Measurements from ENCODE around the gene DHX57.

The DHX57 gene

DNA sequence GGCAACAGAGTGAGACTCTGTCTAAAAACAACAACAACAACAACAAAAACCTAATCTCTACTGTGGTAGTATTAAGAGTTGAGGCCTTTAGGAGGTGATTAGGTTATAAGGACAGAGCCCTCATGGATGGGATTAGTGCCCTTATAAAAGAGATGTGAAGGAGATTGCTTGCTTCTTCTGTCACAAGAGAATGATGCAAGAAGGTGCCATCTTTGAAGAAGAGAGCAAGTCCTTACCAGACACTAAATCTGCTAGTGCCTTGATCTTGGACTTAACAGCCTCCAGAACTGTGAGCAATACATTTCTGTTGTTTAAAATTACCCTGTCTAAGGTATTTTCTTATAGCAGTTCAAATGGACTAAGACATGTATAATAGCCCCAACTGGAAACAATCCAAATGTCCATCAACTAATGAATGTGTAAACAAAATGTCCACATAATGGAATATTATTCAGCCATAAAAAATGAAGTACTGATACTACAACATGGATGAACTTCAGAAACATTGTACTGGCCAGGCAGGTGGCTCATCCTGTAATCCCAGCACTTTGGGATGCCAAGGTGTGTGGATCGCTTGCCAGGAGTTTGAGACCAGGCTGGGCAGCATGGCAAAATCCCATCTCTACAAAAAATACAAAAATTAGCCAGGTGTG is 12.3 kb upstream of the DHX57 start:
- Mint-ChIP-seq H3K4me1 (peaks cover 6% of the 10 kb centered on the region), H3K4me3 (no peak overlapping the region), H3K9me3 (no peaks in the 10 kb centered on the region), H3K27ac (no peak overlapping the region), H3K27me3 (no peaks in the 10 kb centered on the region)
- ATAC-seq: no peak
- DNase-seq: no peak

DNA sequence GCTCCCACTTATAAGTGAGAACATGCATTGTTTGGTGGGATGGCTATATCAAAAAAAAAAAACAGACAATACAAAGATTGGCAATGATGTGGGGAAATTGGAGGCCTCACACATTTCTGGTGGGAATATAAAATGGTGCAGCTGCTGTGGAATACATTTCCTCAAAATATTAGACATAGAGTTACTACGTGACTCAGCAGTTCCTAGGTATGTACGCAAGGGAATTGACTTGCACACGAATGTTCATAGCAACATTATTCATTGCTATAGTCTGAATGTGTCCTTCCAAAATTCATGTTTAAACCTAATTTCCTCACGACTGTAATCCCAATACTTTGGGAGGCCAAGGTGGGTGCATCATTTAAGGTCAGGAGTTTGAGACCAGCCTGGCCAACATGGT is 11.6 kb upstream of the DHX57 start:
- ATAC-seq (no peak), DNase-seq (no peak)
- Mint-ChIP-seq H3K9me3 (no peaks in the 10 kb centered on the region), H3K4me3 (no peak overlapping the region), H3K27ac (peak overlapping the region in 1 of 2 donors; percentile 9), H3K4me1 (no peaks in the 10 kb centered on the region), H3K27me3 (no peaks in the 10 kb centered on the region)

DNA sequence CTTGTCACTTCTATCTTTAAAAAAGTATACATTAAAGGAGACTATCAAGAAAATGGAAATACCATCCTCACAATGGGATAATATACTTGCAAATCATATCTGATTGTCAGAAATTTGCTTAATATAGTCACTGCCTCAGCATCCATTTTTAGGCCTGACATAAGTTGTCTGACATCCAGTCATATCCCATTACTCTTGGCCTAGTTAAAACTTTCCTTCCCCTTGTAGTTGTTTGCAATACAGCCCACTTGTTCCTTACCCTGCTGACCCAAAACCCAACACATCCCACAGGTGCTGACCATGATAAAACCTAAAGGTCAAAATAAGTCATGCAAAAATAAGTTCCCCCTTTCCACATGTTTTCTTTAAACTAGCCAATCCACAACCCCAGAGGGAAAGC is 10.3 kb upstream of the DHX57 start:
- Mint-ChIP-seq H3K4me1 (no peaks in the 10 kb centered on the region), H3K27me3 (no peaks in the 10 kb centered on the region), H3K9me3 (no peaks in the 10 kb centered on the region), H3K4me3 (no peak overlapping the region), H3K27ac (no peak overlapping the region)
- ATAC-seq: no peak
- no peak for DNase-seq

DNA sequence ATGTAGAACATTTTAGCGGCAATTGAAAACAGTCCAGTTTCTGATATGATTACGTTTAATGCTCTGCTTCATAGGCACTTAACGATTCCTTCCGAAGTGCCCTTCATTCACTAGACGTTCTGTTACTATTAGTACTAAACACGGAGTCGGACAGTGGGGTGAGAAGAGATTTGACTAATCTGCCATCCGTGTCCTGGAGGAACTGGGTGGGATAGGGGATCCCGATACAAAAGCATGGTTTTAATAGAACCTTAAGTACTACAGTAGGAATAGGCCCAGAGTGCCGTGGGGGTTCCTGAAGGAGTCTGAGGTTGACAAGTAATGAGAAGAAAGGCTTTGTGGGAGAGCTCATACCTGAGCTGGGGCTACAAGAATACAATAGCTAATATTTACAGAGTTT is 673 bp upstream of the DHX57 start:
- DNase-seq (no peak), ATAC-seq (no peak)
- Mint-ChIP-seq H3K27ac (peak overlapping the region; percentile 99), H3K27me3 (no peaks in the 10 kb centered on the region), H3K9me3 (peaks cover 10 to 11% of the 10 kb centered on the region in 2 donors), H3K4me1 (peaks cover 34% of the 10 kb centered on the region), H3K4me3 (peak overlapping the region; percentile 99)

DNA sequence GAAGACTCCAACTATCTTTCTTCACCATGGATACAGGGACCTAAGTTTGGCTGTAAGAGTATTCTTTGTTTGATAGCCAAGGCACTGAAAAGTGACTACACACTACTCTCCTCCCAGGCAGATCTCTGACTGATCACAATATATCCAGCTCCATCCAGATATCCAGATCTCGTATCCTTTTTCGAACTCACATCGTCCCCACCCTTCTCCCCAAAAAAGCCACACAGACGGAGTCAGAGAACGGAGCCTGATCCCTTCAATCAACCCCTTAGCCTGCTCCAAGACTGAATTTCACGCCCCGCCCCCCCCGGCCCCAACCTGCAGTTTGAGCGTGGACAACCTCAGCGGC is 533 bp downstream of the DHX57 start:
- Mint-ChIP-seq H3K4me3 (peak overlapping the region; percentile 99), H3K27me3 (no peaks in the 10 kb centered on the region), H3K27ac (peak overlapping the region; percentile 99), H3K4me1 (peaks cover 34% of the 10 kb centered on the region), H3K9me3 (peaks cover 13% of the 10 kb centered on the region in 2 donors)
- no peak for DNase-seq
- peak; percentile 15 for ATAC-seq

DNA sequence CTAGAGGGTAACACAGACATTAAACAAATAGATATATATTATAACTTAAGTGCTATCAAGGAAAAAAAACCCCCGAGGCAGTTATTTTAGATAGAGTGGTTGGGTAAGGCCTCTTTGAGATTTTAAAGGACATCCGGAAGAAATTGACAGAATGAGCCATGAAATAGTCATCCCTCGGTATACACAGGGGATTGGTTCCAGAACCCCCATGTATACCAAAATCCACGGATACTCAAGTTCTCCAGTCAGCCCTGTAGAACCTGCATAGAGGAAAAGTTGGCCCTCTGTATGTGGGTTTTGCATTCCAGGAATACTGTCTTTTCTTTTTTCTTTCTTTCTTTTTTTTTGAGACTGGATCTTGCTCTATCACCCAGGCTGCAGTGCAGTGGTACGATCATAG is 2.0 kb downstream of the DHX57 start:
- DNase-seq (no peak), ATAC-seq (no peak)
- no peak overlapping the region for H3K27ac Mint-ChIP-seq
- no peak overlapping the region for H3K4me3 Mint-ChIP-seq
- peaks cover 17 to 18% of the 10 kb centered on the region in 2 donors for H3K9me3 Mint-ChIP-seq
- H3K27me3 Mint-ChIP-seq: no peaks in the 10 kb centered on the region
- peaks cover 34% of the 10 kb centered on the region for H3K4me1 Mint-ChIP-seq

DNA sequence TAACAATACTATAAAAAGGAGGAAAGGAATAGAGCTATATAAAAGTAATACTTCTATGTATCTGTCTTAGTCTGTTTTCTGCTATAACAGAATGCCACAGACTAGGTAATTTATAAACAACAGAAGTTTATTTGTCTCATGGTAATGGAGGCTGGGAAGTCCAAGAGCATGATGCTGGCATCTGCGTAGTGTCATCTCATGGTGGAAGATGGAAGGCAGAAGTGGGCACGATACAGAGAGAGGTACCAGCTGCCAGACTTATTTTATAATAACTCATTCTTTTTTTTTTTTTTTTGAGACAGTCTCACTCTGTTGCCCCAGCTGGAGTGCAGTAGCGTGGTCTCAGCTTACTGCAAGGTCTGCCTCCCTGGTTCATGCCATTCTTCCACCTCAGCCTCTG is 4.3 kb downstream of the DHX57 start:
- peaks cover 17 to 18% of the 10 kb centered on the region in 2 donors for H3K9me3 Mint-ChIP-seq
- DNase-seq (no peak), ATAC-seq (no peak)
- peaks cover 30% of the 10 kb centered on the region for H3K4me1 Mint-ChIP-seq
- no peak overlapping the region for H3K4me3 Mint-ChIP-seq
- H3K27me3 Mint-ChIP-seq: no peaks in the 10 kb centered on the region
- H3K27ac Mint-ChIP-seq: no peak overlapping the region

DNA sequence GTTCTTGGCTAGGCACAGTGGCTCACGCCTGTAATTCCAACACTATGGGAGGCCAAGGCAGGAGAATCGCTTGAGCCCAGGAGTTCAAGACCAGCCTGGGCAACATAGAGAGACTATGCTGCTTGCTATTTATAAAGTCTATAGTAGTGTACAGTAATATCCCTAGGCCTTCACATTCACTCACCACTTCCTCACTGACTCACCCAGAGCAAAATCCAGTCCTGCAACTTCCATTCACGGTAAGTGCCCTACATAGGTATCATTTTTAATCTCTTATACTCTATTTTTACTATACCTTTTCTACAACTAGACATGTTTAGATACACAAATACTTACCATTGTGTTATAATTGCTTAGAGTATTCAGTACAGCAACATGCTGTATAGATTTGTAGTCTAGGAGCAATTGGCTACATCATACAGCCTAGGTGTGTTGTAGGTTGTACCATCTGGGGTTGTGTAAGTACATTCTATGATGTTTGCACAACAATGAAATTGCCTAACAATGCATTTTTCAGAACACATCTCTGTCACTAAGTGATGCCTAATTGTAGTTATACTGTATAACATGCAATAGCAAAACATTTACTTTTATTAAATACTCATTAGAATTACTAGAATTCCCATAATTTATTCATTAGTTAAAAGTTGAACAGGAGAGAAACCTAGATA is 8.8 kb downstream of the DHX57 start:
- no peak overlapping the region for H3K27ac Mint-ChIP-seq
- H3K4me3 Mint-ChIP-seq: no peak overlapping the region
- H3K27me3 Mint-ChIP-seq: no peaks in the 10 kb centered on the region
- no peaks in the 10 kb centered on the region for H3K4me1 Mint-ChIP-seq
- H3K9me3 Mint-ChIP-seq: peaks cover 8 to 10% of the 10 kb centered on the region in 2 donors
- DNase-seq (no peak), ATAC-seq (no peak)

DNA sequence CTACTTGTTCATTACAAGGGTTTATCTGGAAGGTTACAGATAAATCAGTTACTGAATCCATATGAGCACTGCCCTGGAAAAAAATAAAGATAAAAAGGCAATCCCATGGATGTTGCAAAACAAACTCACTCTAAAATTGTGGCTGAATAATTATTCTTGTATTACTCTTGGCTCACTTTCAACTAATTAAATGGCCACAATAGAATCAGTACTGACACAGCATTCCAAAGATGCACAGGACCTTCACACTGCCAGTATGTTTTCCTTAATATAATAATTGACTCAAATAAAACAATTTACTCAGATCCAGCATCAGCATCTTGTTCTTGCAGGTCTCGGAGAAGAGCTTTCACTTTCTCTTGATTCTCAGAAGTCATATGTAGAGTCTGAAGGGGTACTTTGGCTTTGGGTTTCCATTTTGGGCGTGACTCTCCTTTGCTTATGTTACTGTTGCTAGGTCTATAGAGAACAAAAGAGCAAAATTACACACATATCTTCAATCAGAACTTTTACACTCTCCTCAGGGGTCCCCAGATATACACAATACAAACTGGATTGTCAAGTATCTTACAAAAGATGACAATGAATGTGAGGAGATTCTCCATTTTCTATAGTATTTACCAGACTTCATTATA is 12.6 kb downstream of the DHX57 start:
- no peak overlapping the region for H3K4me3 Mint-ChIP-seq
- H3K27ac Mint-ChIP-seq: no peak overlapping the region
- no peaks in the 10 kb centered on the region for H3K9me3 Mint-ChIP-seq
- DNase-seq (no peak), ATAC-seq (no peak)
- no peaks in the 10 kb centered on the region for H3K4me1 Mint-ChIP-seq
- no peaks in the 10 kb centered on the region for H3K27me3 Mint-ChIP-seq

DNA sequence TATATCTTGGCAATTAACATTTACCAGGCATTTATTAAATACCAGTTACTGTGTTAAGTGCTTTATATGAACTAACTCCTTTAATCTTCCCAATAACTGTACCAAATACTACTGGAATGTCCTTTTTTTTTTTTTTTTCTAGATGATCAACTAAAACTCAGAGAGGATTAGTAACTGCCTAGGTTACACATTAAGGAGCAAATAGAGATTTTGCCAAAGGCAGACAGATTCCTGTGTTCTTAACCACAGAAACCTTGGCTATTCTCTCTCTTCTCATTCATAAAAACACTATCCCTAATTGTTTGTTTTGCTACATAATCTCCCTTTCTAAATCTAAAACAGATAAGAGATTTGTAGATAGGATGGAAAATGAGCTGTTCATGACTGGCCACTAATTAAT is 13.3 kb downstream of the DHX57 start:
- Mint-ChIP-seq H3K9me3 (no peaks in the 10 kb centered on the region), H3K4me1 (no peaks in the 10 kb centered on the region), H3K4me3 (no peak overlapping the region), H3K27ac (no peak overlapping the region), H3K27me3 (no peaks in the 10 kb centered on the region)
- DNase-seq: no peak
- ATAC-seq: no peak

DNA sequence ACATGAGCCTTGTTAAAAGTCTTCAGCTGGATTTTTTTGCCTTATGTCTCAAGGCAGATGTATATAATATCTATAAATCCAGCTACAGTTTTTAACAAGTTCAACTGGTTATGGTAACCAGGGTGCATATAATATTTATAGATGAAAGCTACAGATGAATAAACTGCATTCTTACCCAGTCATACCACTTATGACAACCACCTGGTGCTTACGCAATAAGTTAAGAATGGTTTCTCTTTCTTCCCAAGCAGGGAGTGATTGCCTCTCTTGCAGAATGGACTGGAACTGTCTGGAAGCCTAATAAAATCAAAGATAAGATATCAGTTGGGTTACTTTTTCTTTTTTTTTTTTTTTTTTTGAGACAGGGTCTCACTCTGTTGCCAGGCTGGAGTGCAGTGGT is 19.6 kb downstream of the DHX57 start:
- H3K27ac Mint-ChIP-seq: no peak overlapping the region
- no peaks in the 10 kb centered on the region for H3K4me1 Mint-ChIP-seq
- no peak for DNase-seq
- H3K9me3 Mint-ChIP-seq: no peaks in the 10 kb centered on the region
- H3K4me3 Mint-ChIP-seq: no peak overlapping the region
- H3K27me3 Mint-ChIP-seq: no peaks in the 10 kb centered on the region
- no peak for ATAC-seq

DNA sequence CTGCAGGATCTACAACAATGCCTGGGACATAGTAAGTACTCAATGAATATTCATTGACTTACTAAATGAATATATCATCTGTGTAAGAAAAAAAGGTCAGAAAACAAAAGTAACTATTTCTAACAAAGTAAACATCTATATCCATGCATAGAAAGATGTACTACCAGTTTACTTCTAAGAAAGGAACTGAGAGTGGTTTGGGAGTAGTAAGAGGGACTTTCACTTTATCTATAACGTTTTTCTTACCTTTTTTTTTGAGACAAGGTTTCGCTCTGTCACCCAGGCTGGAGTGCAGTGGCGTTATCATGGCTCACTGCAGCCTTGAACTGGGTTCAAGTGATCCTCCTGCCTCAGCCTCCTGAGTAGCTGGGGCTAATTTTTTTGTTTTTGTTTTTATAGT is 25.7 kb downstream of the DHX57 start:
- H3K9me3 Mint-ChIP-seq: no peaks in the 10 kb centered on the region
- H3K27ac Mint-ChIP-seq: no peak overlapping the region
- ATAC-seq (no peak), DNase-seq (no peak)
- no peaks in the 10 kb centered on the region for H3K27me3 Mint-ChIP-seq
- no peaks in the 10 kb centered on the region for H3K4me1 Mint-ChIP-seq
- no peak overlapping the region for H3K4me3 Mint-ChIP-seq

DNA sequence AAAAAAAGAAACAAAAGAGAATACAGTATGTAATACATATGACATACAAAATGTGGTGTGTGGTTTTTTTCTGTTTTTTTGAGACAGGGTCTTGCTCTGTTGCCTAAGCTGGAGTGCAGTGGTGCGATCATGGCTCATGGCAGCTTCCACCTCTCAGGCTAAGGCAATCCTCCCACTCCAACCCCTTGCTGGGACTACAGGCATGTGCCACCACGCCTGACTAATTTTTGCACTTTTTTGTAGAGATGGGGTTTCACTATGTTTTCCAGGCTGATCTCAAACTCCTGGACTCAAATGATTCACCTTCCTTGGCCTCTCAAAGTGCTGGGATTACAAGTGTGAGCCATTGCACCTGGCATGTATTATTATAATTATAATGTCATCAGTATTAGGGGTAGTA is 38.9 kb downstream of the DHX57 start:
- ATAC-seq (no peak), DNase-seq (no peak)
- Mint-ChIP-seq H3K4me3 (no peak overlapping the region), H3K9me3 (no peaks in the 10 kb centered on the region), H3K27ac (no peak overlapping the region), H3K27me3 (no peaks in the 10 kb centered on the region), H3K4me1 (no peaks in the 10 kb centered on the region)

DNA sequence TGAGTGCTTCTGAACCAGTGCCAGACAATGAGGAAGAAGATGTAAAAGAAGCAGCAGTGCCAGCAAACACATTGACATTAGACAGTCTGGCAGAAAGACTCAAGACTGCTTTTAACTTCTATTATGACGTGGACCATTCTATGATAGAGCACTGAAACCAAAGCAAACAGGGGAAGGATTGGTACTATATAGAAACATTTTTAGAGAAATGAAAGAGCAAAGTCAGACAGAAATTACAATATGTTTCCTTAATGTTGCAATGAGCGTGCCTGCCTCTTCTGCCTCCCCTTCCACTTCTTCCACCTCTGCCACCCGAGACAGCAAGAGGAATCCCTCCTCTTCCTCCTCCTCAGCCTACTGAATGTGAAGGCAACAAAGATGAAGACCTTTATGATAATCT is 39.7 kb downstream of the DHX57 start:
- Mint-ChIP-seq H3K9me3 (no peaks in the 10 kb centered on the region), H3K4me1 (no peaks in the 10 kb centered on the region), H3K27me3 (no peaks in the 10 kb centered on the region), H3K4me3 (no peak overlapping the region), H3K27ac (no peak overlapping the region)
- DNase-seq: no peak
- ATAC-seq: no peak

DNA sequence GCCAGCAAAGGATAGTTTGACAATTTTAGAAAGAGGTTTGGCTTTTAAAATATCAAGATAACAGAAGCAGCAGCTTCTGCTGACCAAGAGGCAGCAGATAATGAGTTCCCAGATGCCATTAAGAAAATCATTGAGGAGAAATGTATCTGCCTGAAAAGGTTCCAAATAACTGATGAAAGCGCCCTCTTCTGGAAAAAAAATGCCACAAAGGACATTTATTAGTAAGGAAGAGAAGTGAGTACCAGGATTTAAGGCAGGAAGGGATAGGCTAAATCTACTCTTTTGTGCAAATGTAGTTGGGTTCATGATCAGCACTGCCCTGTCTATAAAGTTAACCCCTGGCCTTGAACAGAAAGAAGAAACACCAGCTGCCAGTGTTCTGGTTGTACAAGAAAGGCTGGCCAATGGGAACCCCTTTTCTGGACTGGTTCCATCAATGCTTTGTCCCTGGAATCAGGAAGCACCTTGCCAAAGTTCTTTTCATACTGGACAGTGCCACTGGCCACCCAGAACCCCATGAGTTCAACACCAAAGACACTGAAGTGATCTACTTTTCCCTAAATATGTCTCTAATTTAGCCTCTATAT is 40.6 kb downstream of the DHX57 start:
- no peak overlapping the region for H3K4me3 Mint-ChIP-seq

DNA sequence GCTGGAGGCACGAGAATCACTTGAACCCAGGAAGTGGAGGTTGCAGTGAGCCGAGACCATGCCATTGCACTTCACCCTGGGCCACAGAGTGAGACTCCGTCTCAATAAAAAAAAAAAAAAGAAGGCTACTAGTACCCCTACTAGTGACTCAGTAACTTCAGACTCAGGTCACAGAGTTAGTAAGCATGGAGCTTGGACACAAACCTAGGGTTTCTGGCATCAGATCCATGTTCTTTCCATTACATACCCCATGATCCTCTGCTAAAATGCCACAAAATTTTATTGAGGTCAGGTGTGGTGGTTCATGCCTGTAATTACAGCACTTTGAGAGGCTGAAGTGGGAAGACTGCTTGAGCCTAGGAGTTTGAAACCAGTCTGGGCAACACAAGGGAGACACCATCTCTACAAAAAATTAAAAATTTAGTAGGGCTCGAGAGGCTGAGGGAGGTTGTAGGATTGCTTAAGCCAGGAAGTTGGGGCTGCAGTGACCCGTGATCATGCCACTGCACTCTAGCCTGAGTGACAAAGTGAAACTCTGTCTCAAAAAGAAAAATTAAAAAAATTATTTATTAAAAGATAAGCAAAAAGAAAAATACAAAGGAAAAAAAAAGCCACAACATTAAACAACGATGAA is 45.1 kb downstream of the DHX57 start:
- H3K4me1 Mint-ChIP-seq: peaks cover 6% of the 10 kb centered on the region
- ATAC-seq: no peak
- H3K27ac Mint-ChIP-seq: no peak overlapping the region
- DNase-seq: no peak
- no peaks in the 10 kb centered on the region for H3K27me3 Mint-ChIP-seq
- H3K4me3 Mint-ChIP-seq: no peak overlapping the region
- no peaks in the 10 kb centered on the region for H3K9me3 Mint-ChIP-seq

More for the DNA sequence above, 40.6 kb downstream of the DHX57 start:
- ATAC-seq (no peak), DNase-seq (no peak)
- H3K9me3 Mint-ChIP-seq: no peaks in the 10 kb centered on the region
- H3K4me1 Mint-ChIP-seq: no peaks in the 10 kb centered on the region
- no peaks in the 10 kb centered on the region for H3K27me3 Mint-ChIP-seq
- no peak overlapping the region for H3K27ac Mint-ChIP-seq

Measured in stimulated activated naive CD8-positive, alpha-beta T cell treated with anti-CD3 and anti-CD28 coated beads, Interleukin-15, amount 100 ng/mL, for 72 hours (primary cell).